Smooth muscle cell of the brain vasculature (primary cell): Measurements from ENCODE around the gene XCR1.

Experiments
- DNase-seq: peaks from one replicate; pipeline ENCODE4 v3.0.0-alpha.2; 2012; ENCODE audit warnings: low read depth, low spot score

The XCR1 gene

GRCh38 chr3:45984331-45985312 lies 42.7 kb downstream of the XCR1 start:
- no peak for DNase-seq

DNA sequence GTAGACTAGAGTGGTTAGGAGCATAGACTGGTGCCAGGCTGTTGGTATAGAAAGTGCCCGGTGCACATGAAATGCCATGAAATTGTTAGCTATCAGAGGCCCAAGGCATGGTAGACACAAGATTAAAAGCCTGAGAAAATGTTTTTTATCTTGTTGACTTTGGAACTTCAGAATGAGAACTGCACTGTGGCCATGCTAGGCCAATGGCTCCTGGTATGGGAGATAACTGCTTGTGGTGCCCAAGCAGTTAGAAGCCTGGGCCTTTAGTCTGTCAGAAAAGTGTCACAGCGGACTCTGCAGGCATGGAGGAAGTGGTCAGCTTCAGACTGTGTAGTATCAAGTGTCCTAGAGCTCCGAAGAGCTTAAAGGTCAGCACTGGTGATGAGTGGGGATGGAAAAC lies 43.5 kb downstream of the XCR1 start:
- DNase-seq = no peak

GRCh38 chr3:45981346-45982074 lies 45.8 kb downstream of the XCR1 start:
- DNase-seq = no peak

DNA sequence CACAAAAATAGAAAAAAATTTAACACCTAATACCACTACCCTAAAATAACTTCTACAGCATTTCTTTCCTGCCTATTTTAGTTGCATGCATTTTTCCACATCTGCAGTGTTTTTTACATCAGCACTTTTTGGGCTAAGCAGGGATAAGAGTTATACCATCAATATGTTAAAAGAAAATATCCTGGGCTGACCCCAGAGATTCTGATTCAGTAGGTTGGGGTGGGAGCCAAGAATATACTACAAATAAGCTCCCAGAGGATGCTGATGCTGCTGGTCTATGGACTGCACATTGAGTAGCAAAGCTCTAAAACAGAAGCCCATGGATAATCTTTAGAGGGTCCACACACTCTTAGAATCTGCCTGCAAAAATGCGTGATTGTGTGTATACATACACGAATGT lies 46.5 kb downstream of the XCR1 start:
- DNase-seq = no peak

DNA sequence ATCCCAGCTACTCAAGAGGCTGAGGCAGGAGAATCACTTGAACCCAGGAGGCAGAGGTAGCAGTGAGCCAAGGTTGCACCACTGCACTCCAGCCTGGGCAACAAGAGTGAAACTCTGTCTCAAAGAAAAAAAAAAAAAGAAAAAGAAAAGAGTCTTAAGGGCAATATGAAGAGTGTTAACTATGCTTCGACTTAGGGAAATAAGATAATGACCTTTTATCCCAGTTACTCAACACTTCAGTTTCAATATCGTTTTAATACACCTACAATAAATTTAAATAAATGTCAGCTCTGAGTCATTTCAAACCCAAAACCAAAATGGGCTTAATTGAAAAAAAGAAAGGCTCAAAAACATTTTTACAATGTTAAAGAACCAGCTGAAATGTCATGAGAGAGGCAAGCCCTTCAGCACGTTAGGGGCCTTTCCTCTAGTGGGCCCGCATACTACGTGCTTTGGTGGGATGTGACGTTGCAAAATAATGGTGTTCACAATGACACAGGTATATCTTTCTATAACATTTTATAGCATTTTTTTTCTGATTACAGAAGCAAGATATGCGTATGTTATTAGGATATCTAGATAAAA lies 47.0 kb downstream of the XCR1 start:
- no peak for DNase-seq

DNA sequence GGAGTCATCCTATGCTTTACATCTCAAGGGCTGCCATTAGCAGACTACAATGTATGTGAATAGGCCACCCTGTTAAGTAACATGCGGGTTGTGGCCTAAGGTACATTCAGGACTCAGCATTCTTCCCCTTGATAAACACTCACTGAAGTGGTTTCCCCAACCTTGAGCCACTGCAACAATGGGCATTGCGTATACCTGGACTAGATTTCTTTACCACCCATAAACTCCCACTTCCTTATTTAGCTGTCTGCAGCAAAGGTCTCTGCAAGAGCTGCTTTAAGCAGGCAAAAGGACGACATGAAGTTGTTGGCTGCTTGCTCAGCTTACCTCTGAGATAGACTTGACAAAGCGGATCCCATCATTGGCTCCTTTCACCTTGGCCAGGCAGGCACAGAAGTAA lies 47.9 kb downstream of the XCR1 start:
- DNase-seq = no peak

GRCh38 chr3:45978006-45978761 lies 49.1 kb downstream of the XCR1 start:
- DNase-seq = no peak

- no peak for DNase-seq
Measured at GRCh38 chr3:45976191-45977091, 50.8 kb downstream of the XCR1 start.

DNA sequence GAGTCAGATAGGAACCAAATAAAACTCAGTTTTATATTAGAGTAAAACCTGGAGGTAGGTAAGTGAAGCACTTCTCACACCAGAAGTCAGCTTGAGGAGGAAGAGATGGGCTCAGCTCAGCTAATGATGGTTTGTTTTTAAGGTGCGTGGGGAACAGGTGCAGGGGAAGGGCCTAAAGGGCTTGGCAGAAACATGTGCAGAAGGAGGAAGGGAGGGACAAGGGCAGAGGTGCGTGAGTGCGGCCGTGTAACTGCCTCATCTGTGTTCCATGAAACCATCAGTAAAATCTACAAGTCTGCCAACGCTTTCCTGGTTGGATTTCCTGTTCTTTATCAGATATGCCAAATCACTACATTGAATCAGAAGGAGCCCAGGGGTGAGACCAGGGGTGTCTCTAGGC lies 51.6 kb downstream of the XCR1 start:
- no peak for DNase-seq

DNA sequence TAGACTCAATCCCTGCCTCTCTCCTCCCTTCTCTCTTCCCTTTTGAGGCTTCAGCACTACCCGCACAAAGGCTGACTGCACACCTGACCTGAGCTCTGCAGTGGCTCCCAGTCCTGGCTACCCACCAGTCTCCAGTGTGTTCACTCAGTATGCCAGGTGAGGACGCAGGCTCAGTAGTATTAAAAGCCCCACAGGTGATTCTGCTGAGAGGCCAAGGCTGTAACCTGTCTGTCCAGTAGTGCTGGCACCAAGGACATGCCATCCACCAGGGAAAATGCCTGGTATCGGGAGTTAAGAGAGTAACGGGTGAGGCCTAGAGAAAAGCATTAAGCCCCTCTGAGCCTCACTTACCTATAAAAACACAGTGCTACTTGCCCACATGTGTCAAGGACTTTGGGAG lies 52.6 kb downstream of the XCR1 start:
- no peak for DNase-seq

- peak; percentile 33 for DNase-seq
Measured at GRCh38 chr3:45972534-45973402, 54.5 kb downstream of the XCR1 start.

DNA sequence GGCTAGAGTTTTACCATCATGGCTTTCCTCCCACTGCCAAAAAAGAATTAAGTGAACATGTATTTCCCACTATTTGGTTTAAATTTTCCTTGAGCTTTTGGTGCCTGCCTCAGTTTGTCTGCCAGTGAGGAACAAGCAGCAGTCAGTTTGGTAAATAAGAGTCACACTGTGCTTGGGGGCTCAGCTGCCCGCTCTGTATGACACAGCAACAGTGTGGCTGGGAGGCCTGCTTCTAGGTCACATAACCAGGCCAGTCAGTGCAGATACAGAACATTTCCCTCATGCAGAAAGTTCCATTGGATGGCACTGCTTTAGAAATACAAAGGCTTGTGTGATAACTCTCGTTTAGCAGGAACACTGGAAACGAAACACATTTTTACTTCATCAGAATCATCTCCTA lies 57.3 kb downstream of the XCR1 start:
- no peak for DNase-seq

- no peak for DNase-seq
Measured at GRCh38 chr3:45969116-45969515, 58.2 kb downstream of the XCR1 start.

DNA sequence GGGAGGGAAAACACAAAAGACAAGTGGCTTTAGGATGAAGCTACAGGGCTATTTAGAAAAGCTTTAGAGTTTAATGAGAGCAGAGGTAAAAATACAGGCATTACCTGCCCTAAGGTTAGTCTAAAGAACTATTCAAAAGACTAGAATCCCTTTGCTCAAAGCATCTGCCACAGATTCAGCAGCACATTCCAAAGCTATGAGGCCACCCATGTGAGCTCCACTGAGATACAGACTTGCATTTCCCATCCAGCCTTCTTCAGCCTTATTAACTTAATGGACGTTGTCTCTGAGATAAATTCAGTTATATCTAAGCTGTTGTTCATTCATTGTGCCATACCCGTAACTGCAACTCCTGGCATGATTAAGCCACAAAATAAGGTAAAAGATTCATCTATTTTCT lies 58.6 kb downstream of the XCR1 start:
- DNase-seq = no peak

GRCh38 chr3:45968149-45968548 lies 59.1 kb downstream of the XCR1 start:
- no peak for DNase-seq

- DNase-seq = no peak
Measured at GRCh38 chr3:45967724-45968123, 59.6 kb downstream of the XCR1 start.
